GM18507 (cell line): Measurements from ENCODE around the gene PDXP.
"Not testable (repeated sequence)": the region's sequence is repeated elsewhere in the genome, so short reads cannot be mapped to it uniquely, and the experiment has no call there.

Experiments
- DNase-seq: peaks from one replicate; pipeline ENCODE4 v3.0.0; 2011; ENCODE audit warnings: low read depth; ENCODE audit not compliant: insufficient read length; ENCODE audit errors: extremely low spot score
- FAIRE-seq: peaks from 2 replicates; lab custom pipeline; 2011; peaks lifted over from hg19 to GRCh38; lab: Jason Lieb, UNC

The PDXP gene

DNA sequence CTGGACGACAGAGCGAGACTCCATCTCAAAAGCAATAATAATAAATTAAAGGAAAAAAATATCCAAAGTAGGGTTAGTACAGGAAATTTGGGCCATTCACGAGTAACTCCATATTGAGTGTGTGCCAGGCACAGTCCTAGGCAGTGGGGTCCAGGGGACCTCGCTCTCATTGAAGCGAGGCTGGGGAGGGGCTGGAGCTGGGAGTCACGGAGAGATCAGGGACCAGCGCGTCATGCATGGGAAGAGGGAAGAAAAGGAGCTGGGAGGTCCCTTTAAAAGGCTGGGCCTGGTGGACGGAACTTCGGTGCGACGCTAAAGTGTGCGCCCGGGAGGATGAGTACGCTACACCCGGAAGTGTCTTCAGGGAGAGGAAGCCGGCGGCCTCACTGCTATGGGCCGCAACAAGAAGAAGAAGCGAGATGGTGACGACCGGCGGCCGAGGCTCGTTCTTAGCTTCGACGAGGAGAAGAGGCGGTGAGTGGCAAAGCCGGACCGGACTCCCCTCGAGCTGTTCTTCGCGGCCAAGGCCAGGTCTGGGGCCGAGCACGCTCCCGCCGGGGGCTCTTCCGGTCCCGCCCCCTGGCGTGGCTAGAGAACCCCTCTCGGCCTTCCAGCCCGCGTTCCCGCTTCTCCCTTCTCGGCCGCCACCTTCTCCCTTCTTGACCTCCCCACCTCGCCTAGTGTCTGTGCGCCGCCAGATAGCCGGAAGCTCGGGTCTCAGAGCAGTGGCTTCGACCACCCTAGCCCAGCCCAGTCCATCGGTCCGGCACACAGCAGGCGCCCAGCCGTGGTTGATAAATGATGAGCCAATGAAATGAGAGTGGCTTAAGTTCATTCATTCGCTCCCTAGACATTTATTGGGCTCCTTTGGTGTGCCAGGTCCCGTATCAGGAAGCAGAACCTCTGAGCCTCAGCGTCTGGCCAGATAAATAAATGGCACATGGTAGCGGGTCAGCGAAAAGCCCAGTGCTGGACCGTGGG lies 27.8 kb downstream of the PDXP start, which contains the start of gene NOL12:
Gene NOL12 (plus strand): TSS at position 342 of the 981 bp plus-strand sequence. CDS start 50 bp downstream, at position 392.
- DNase-seq = peak; percentile 74
- FAIRE-seq = peak; percentile 96

- no peak for DNase-seq
- no peak for FAIRE-seq
Observed at GRCh38 chr22:37690407-37690806, 31.9 kb downstream of the PDXP start.

DNA sequence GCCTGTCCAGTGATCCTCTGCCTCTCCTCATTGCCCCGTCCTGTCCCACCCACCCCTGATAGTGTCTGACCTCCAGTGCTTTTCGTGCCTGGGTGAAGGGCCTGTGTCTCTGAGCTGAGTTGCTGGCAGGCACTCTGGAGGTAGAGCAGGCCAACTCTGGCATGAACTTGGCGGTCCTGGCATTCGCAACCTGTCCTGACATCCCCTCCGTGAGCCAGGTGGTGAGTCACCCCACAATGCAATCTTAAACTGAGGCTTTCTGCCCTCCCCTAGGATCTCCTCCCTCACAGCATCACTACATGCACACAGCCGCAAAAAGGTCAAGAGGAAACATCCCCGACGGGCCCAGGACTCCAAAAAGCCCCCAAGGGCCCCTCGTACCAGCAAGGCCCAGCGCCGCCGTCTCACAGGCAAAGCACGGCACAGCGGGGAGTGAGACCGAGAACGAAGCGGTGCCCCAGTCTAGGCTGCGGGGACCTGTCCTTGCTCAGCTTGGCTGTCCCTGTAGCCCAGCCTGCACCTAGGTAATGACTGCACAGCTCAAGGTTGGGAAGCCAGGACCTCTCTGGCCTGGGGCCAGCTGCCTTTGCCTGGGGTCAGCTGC lies 32.5 kb downstream of the PDXP start:
- FAIRE-seq (no peak), DNase-seq (no peak)

DNA sequence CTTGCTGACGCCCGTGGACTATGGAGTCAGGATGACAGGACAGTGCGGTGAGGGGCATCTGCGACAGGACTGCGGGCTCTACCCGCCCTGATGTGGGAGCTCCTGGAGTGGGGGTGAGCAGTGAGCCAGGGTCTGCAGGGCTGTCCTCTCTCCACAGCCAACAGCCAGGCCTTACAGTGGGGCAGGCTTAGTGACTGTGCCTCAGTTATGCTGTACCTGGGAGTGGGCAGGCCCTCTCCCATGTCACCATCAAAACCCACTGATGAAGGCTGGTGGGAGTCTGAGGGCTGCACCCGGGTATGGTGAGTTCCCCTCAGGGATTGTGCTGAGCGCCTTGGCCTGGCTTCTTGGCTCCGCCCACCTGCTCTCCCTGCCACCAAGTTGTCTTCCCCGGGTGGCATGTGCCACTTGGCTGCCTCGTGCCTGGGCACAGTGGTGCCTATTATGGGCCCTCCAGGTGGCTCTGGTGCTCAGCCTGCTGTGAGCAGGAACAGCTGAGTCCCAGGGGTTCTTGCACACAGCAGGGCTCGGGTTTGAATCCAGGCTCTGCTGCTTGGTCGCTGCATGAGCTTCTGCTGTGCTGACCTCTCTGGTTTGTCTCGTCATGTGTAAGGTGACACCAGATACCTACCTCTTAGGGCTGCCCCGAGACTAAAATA lies 34.2 kb downstream of the PDXP start:
- no peak for DNase-seq
- no peak for FAIRE-seq

GRCh38 chr22:37694131-37694530 lies 35.6 kb downstream of the PDXP start:
- DNase-seq, FAIRE-seq: not testable (repeated sequence)

DNA sequence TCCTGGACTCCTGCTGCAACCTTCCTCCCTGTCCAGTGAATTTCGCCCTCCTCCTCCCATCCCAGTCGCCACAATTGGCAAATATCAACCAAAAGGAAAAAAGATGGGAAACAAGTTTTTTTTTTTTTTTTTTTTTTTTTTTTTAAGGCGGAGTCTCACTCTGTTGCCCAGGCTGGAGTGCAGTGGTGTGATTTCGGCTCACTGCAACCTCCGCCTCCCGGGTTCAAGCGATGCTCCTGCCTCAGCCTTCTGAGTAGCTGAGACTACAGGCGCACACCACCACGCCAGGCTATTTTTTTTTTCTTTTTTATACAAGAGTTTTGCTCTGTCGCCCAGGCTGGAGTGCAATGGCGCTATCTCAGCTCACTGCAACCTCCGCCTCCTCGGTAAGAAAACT lies 37.7 kb downstream of the PDXP start:
- not testable (repeated sequence) for DNase-seq, FAIRE-seq

GRCh38 chr22:37696657-37697537 lies 38.4 kb downstream of the PDXP start, which contains the start of gene TRIOBP:
Gene TRIOBP (plus strand): TSS chr22:37697048. CDS start chr22:37701366, 4,318 bp downstream.
- FAIRE-seq (peak; percentile 88), DNase-seq (peak; percentile 65)

DNA sequence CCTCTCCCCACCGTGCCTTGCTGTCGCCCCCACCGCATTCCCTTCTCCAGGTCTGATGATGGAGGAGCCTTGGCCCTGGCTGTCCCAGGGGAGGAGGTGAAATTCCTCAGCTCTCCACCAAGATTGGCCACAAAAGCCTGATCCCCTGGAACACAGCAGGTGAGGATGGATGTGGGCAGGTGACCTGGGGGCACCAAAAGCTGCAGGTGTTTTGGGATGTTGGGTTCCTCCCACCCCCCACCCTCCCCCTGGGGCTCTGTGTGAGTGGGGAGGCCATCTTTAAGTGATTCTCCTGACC lies 39.0 kb downstream of the PDXP start:
- FAIRE-seq = no peak
- DNase-seq = no peak

DNA sequence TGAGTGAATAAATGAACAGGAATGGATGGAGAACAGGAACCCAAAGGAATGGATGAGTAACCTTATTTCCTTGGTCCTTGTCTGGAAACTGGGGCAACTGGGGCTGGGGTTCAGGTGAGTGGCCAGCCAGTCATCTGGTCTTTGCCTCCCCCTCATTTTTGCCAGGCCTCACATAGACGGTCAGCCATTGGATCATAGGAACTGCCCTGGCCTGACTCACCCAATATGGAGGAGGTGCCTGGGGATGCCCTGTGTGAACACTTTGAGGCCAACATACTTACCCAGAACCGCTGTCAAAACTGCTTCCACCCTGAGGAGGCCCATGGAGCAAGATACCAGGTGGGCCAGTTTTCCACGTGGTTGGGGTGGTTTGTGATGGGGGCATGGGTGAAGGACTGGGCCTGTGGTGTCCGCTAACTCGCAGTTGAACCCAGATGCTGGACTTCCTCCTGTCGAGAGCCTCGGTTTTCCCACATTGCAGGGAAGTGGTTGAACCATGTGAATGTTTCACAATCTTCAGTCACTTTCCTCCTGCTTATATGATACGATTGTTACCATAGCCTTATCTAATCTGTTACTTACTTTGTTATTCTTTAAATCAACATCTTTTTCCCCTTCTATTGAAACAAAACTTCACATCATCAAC lies 42.7 kb downstream of the PDXP start:
- DNase-seq = no peak
- FAIRE-seq = no peak

DNA sequence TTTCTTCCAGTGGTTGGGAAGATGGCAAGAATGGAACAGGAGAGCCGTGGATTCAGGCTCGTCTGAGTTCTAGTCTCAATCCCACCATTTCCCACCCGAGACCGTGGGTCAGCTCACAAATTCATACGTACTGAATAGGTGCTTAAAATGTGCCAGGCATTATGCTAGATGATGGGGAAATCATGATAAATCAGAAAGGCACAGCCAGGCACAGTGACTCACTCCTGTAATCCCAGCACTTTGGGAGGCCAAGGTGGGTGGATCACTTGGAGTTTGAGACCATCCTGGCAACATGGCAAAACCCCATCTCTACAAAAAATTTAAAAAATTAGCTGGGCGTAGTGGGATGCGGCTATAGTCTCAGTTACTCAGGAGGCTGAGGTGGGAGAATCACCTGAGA lies 45.4 kb downstream of the PDXP start:
- FAIRE-seq = no peak

DNA sequence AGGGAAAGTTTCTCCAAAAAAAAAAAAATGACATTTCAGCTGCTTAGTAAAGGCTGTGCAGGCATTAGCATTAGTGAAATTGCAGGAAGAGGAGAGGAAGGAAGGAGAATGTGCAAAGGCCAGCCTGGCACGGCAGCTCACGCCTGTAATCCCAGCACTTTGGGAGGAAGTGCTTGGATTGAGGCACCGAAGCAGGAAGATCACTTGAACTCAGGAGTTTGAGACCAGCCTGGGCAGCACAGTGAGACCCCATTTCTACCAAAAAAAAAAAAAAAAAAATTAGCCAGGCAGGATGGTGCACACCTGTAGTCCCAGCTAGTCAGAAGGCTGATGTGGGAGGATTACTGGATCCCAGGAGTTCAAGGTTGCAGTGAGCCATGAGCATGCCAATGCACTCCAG lies 46.1 kb downstream of the PDXP start:
- FAIRE-seq = no peak
- no peak for DNase-seq

More for the DNA sequence above, 45.4 kb downstream of the PDXP start:
- DNase-seq = no peak

GRCh38 chr22:37705205-37705604 lies 46.7 kb downstream of the PDXP start:
- no peak for FAIRE-seq
- DNase-seq = no peak

DNA sequence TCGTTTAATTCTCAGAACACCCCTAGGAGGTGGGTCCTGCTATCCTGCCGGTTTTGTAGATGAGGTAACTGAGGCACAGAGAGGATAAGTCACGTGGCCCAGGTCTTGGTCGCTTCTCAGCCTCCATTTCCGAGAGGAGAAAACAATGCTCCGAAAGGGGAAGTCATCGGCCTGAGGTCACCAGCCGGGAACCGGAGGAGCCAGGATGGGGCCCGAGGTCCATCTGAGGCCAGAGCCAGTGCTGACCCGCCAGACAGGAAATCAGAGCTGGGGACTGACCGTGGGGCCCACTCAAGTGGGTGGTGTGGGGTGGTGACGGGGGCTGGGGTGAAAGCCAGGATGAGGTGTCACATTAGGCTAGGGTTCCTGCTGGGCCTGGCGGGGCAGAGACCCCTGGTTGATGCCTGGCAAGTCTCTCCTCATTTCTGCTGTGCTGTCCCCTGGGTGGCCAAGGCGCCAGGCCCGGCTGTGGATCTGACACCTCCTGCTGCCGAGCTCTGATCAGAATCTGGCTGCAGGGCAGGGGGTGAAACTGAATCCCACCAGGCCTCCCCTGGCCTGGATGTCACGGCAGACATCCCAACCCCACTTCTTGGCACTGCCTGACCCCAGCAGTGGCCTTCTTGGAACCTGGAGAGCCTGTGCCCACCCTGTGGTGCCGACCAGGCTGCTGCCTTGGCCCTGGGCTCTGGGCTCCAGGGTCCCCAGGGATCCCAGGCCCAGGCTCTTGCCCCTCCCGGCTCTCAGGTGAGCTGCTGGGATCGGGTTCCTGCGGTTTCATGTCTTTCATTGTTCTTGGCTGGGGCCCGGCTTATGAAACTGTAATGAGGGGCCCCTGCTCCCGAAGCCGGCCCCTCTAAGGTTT lies 50.3 kb downstream of the PDXP start:
- DNase-seq = no peak
- FAIRE-seq = no peak

DNA sequence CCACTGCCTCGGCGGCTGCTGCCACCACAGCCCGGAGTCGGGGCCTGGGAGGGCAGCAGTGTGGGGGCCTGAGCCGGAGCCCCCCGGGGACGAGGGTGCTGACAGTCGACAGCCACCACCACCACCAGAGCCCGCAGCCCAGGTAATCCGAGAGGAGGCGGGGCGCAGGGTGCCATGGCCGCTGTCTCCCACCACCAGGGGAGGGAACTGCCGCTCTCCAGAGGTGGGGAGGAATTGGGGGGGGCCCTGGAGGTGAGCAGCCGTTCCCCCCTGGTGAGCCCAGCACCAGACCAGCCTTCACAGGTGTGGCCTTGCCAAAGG lies 50.9 kb downstream of the PDXP start:
- DNase-seq (no peak), FAIRE-seq (no peak)

DNA sequence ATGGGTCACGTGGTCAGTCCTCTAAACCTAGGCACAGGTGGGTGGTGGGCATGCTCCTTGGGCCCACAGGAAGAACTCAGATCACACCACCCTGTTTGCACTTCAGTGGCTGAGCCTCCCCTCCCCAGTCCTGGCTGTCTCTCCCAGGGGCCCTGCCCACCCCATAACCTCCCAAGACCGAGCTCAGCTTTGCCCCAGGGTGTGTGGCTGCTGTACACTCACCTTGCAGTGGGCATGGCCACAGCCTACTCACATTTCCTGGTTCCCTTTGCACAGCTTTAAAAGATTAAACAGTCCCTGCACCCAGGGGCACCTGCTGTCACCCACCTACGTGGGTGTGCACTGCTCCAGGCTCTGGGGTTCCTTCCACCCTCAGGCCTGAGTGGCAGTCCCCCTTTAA lies 52.2 kb downstream of the PDXP start:
- FAIRE-seq (no peak), DNase-seq (no peak)

- FAIRE-seq (no peak), DNase-seq (no peak)
Observed at GRCh38 chr22:37711490-37711889, 53.0 kb downstream of the PDXP start.

DNA sequence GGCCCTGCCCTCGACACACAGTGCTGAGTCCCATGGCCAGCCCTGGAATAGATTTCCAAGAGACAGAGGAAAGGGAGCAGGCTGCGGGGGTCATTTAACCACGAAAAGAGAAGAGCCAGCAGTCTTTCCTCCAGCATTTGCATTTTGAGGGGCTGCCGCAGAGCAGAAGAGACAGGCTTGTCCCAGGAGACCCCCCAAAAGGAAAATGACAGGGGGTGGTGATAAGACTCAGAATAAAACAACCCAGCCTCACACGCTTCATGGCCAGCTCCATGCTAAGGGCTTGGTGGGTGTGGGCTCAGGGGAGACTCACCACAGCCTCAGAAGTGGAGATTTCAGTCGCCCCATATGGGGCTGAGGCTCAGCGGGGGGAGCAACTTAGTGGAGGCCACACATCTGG lies 55.2 kb downstream of the PDXP start:
- DNase-seq (no peak), FAIRE-seq (no peak)

- FAIRE-seq (no peak), DNase-seq (no peak)
Observed at GRCh38 chr22:37714634-37715033, 56.1 kb downstream of the PDXP start.
